Measurements from ENCODE around the gene PTPRM.

PTPRM gene

GRCh38 chr18:8274370-8274769 lies 707.3 kb downstream of the PTPRM start (continued):
- TF ChIP-seq, protein P1, sequence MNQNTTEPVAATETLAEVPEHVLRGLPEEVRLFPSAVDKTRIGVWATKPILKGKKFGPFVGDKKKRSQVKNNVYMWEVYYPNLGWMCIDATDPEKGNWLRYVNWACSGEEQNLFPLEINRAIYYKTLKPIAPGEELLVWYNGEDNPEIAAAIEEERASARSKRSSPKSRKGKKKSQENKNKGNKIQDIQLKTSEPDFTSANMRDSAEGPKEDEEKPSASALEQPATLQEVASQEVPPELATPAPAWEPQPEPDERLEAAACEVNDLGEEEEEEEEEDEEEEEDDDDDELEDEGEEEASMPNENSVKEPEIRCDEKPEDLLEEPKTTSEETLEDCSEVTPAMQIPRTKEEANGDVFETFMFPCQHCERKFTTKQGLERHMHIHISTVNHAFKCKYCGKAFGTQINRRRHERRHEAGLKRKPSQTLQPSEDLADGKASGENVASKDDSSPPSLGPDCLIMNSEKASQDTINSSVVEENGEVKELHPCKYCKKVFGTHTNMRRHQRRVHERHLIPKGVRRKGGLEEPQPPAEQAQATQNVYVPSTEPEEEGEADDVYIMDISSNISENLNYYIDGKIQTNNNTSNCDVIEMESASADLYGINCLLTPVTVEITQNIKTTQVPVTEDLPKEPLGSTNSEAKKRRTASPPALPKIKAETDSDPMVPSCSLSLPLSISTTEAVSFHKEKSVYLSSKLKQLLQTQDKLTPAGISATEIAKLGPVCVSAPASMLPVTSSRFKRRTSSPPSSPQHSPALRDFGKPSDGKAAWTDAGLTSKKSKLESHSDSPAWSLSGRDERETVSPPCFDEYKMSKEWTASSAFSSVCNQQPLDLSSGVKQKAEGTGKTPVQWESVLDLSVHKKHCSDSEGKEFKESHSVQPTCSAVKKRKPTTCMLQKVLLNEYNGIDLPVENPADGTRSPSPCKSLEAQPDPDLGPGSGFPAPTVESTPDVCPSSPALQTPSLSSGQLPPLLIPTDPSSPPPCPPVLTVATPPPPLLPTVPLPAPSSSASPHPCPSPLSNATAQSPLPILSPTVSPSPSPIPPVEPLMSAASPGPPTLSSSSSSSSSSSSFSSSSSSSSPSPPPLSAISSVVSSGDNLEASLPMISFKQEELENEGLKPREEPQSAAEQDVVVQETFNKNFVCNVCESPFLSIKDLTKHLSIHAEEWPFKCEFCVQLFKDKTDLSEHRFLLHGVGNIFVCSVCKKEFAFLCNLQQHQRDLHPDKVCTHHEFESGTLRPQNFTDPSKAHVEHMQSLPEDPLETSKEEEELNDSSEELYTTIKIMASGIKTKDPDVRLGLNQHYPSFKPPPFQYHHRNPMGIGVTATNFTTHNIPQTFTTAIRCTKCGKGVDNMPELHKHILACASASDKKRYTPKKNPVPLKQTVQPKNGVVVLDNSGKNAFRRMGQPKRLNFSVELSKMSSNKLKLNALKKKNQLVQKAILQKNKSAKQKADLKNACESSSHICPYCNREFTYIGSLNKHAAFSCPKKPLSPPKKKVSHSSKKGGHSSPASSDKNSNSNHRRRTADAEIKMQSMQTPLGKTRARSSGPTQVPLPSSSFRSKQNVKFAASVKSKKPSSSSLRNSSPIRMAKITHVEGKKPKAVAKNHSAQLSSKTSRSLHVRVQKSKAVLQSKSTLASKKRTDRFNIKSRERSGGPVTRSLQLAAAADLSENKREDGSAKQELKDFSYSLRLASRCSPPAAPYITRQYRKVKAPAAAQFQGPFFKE (tag by site-specific recombination; IDR thresholded peaks at IDR 0.05; ENCODE audit: borderline replicate concordance) = no peak
- TF ChIP-seq ZNF121 (tag by site-specific recombination; IDR thresholded peaks at IDR 0.05) (no peak), ZNF23 (tag by site-specific recombination; IDR thresholded peaks at IDR 0.05; ENCODE audit: borderline replicate concordance) (no peak), ZNF155 (tag by site-specific recombination; IDR thresholded peaks at IDR 0.05) (no peak), ZNF843 (tag by site-specific recombination; IDR thresholded peaks at IDR 0.05) (no peak), ZNF19 (tag by site-specific recombination; IDR thresholded peaks at IDR 0.05; ENCODE audit: low read depth) (no peak), ZNF501 (tag by site-specific recombination; IDR thresholded peaks at IDR 0.05) (no peak), GFI1B (tag by site-specific recombination; IDR thresholded peaks at IDR 0.05) (no peak)
- TF ChIP-seq, protein P2, sequence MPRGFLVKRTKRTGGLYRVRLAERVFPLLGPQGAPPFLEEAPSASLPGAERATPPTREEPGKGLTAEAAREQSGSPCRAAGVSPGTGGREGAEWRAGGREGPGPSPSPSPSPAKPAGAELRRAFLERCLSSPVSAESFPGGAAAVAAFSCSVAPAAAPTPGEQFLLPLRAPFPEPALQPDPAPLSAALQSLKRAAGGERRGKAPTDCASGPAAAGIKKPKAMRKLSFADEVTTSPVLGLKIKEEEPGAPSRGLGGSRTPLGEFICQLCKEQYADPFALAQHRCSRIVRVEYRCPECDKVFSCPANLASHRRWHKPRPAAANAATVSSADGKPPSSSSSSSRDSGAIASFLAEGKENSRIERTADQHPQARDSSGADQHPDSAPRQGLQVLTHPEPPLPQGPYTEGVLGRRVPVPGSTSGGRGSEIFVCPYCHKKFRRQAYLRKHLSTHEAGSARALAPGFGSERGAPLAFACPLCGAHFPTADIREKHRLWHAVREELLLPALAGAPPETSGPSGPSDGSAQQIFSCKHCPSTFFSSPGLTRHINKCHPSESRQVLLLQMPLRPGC (tag by site-specific recombination; IDR thresholded peaks at IDR 0.05) = no peak

GRCh38 chr18:8276406-8276805 lies 709.3 kb downstream of the PTPRM start:
- TF ChIP-seq SP3 (tag by site-specific recombination; IDR thresholded peaks at IDR 0.05) (no peak), ZNF10 (tag by site-specific recombination; IDR thresholded peaks at IDR 0.05) (no peak), KLF9 (tag by site-specific recombination; IDR thresholded peaks at IDR 0.05; ENCODE audit: low read depth) (no peak), MZF1 (tag by site-specific recombination; IDR thresholded peaks at IDR 0.05; ENCODE audit: borderline replicate concordance) (no peak), ZNF175 (tag by site-specific recombination; IDR thresholded peaks at IDR 0.05) (no peak), ZNF341 (tag by site-specific recombination; IDR thresholded peaks at IDR 0.05; ENCODE audit: low read depth) (no peak), ZNF112 (tag by site-specific recombination; IDR thresholded peaks at IDR 0.05) (no peak), ZNF350 (tag by site-specific recombination; IDR thresholded peaks at IDR 0.05) (no peak), ZBTB6 (tag by site-specific recombination; IDR thresholded peaks at IDR 0.05) (no peak), ZNF146 (tag by site-specific recombination; IDR thresholded peaks at IDR 0.05) (no peak), ZBTB44 (tag by site-specific recombination; IDR thresholded peaks at IDR 0.05) (no peak), ZNF792 (tag by site-specific recombination; IDR thresholded peaks at IDR 0.05) (no peak), KLF8 (tag by site-specific recombination; IDR thresholded peaks at IDR 0.05) (no peak)
- TF ChIP-seq, protein P3, sequence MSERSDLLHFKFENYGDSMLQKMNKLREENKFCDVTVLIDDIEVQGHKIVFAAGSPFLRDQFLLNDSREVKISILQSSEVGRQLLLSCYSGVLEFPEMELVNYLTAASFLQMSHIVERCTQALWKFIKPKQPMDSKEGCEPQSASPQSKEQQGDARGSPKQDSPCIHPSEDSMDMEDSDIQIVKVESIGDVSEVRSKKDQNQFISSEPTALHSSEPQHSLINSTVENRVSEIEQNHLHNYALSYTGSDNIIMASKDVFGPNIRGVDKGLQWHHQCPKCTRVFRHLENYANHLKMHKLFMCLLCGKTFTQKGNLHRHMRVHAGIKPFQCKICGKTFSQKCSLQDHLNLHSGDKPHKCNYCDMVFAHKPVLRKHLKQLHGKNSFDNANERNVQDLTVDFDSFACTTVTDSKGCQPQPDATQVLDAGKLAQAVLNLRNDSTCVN (tag by site-specific recombination; optimal IDR thresholded peaks at IDR 0.05) = no peak
- TF ChIP-seq, protein P4, sequence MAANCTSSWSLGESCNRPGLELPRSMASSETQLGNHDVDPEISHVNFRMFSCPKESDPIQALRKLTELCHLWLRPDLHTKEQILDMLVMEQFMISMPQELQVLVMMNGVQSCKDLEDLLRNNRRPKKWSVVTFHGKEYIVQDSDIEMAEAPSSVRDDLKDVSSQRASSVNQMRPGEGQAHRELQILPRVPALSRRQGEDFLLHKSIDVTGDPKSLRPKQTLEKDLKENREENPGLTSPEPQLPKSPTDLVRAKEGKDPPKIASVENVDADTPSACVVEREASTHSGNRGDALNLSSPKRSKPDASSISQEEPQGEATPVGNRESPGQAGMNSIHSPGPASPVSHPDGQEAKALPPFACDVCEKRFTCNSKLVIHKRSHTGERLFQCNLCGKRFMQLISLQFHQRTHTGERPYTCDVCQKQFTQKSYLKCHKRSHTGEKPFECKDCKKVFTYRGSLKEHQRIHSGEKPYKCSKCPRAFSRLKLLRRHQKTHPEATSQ (tag by site-specific recombination; IDR thresholded peaks at IDR 0.05) = no peak
- Histone ChIP-seq H3K27ac (ENCODE audit: extremely low read depth, low read depth, low read length) (no peak overlapping the region), H3K36me3 (ENCODE audit: control insufficient read depth in 2 of 2, insufficient read depth in 1 of 2, low read length in 2 of 2) (no peaks in the 10 kb centered on the region), H3K4me1 (ENCODE audit: control insufficient read depth, insufficient read depth, low read length) (no peaks in the 10 kb centered on the region), H3K4me3 (ENCODE audit: low read depth, low read length) (no peak overlapping the region), H3K9me3 (ENCODE audit: control insufficient read depth, insufficient read depth, low read depth, low read length) (no peaks in the 10 kb centered on the region)
- CTCF ChIA-PET = interaction anchor here (0.5 to 0.7 kb wide), 2 partner anchors 11 to 204 kb away, joined by 4 read pairs; no protein-coding TSS in a partner anchor
- POLR2A ChIA-PET = no interaction called here

Data from HEK293 (cell line).